Spinal cord (tissue), 10 donors: ENCODE measurements around the gene SLC50A1. TPM values are rescaled to one million over a fixed set of nuclear protein-coding genes. Genes with fewer than 3 reads are reported as not detected.

Source experiments
- DNase-seq, 6 donors: peaks; one replicate each; pipeline versions ENCODE4 v3.0.0 to v3.0.0-alpha.2; 2013 to 2015; ENCODE audit warnings: low spot score in 6 of 6, low read depth in 4 of 6
- H3K27ac ChIP-seq: one replicate; pipeline ENCODE4 v1.5.1; 2013; ENCODE audit warnings: low read depth, low read length, control low read depth
- H3K27me3 ChIP-seq: one replicate; pipeline ENCODE4 v1.6.1; 2013; ENCODE audit warnings: low read length; ENCODE audit not compliant: control insufficient read depth, insufficient read depth
- H3K36me3 ChIP-seq: one replicate; pipeline ENCODE4 v1.6.1; 2013; ENCODE audit warnings: low read length; ENCODE audit not compliant: control insufficient read depth, insufficient read depth
- H3K4me1 ChIP-seq: one replicate; pipeline ENCODE4 v1.6.1; 2013; ENCODE audit warnings: low read length; ENCODE audit not compliant: control insufficient read depth, insufficient read depth
- H3K4me3 ChIP-seq: one replicate; pipeline ENCODE4 v1.5.1; 2013; ENCODE audit warnings: low read depth, low read length, control low read depth
- H3K9me3 ChIP-seq: one replicate; pipeline ENCODE4 v1.6.1; 2013; ENCODE audit warnings: low read length; ENCODE audit not compliant: control insufficient read depth, insufficient read depth
- WGBS: methylation state at CpG from one replicate; pipeline ENCODE4 v1.1.5; 2013; ENCODE audit warnings: missing lambda C conversion rate; ENCODE audit not compliant: insufficient coverage; 5-methylcytosine and 5-hydroxymethylcytosine counted together
- polyA plus RNA-seq, 2 donors: library from polyadenylated mRNA; unstranded; fragments of 120-200 nt; gene quantifications; one replicate each; pipeline ENCODE4 v1.2.1, GENCODE V29; 2013; ENCODE audit not compliant: insufficient read length in 2 of 2
- total RNA-seq, 2 donors: library from RNA; depleted of rRNA in 1 of 2; stranded (reverse); fragments of 120-200 nt in 1 of 2; fragments of >200 nt in 1 of 2; gene quantifications; one replicate each; pipeline versions ENCODE4 v1.2.3 to v1.2.4, GENCODE V29; 2013 to 2014
- donor health status: healthy.

SLC50A1 gene
- total and polyA plus RNA-seq, 4 donors, result 12.1 to 35.8 (median 22.6) TPM

- peaks cover 44% of the 10 kb centered on the region for H3K36me3 ChIP-seq
- WGBS, result under 1% methylated on average over 30 of the region's 38 CpGs
- peak within 1 kb of the TSS; percentile 95 for H3K4me3 ChIP-seq
- H3K9me3 ChIP-seq, result no peaks in the 10 kb centered on the region
- peak within 1 kb of the TSS; percentile 90 for H3K27ac ChIP-seq
- no peaks in the 10 kb centered on the region for H3K27me3 ChIP-seq
- peaks cover 54% of the 10 kb centered on the region for H3K4me1 ChIP-seq
- DNase-seq, result peak in 4 of 6 donors; percentile 60 to 97 (median 79)
These were observed 38.0 kb downstream of the SLC50A1 start, which contains the start of gene TRIM46 for GRCh38 chr1:155173478-155174323. TSS of gene TRIM46 (plus strand) at chr1:155173849. CDS start at chr1:155173967, 118 bp downstream.

GRCh38 chr1:155174324-155175280 is 39.0 kb downstream of the SLC50A1 start:
- WGBS, result 4% methylated on average over 24 of the region's 35 CpGs
- peak in 4 of 6 donors; percentile 62 to 97 (median 77) for DNase-seq

GRCh38 chr1:155175281-155175926 is 39.8 kb downstream of the SLC50A1 start:
- no peaks in the 10 kb centered on the region for H3K9me3 ChIP-seq
- H3K36me3 ChIP-seq, result peaks cover 50% of the 10 kb centered on the region
- WGBS, result 88% methylated on average over 4 of the region's 12 CpGs
- H3K27ac ChIP-seq, result peak overlapping the region; percentile 90
- H3K27me3 ChIP-seq, result no peaks in the 10 kb centered on the region
- peak overlapping the region; percentile 95 for H3K4me3 ChIP-seq
- no peak for DNase-seq
- peaks cover 54% of the 10 kb centered on the region for H3K4me1 ChIP-seq

More at GRCh38 chr1:155174324-155175280, 39.0 kb downstream of the SLC50A1 start:
- Histone ChIP-seq H3K36me3 (peaks cover 50% of the 10 kb centered on the region), H3K9me3 (no peaks in the 10 kb centered on the region), H3K4me1 (peaks cover 54% of the 10 kb centered on the region), H3K27ac (peak overlapping the region; percentile 90), H3K4me3 (peak overlapping the region; percentile 95), H3K27me3 (no peaks in the 10 kb centered on the region)

- 75% methylated on average over 7 of the region's 9 CpGs for WGBS
- no peak overlapping the region for H3K27ac ChIP-seq
- DNase-seq, result no peak
These were observed 40.3 kb downstream of the SLC50A1 start for GRCh38 chr1:155175927-155176371.

GRCh38 chr1:155176544-155177071 is 41.0 kb downstream of the SLC50A1 start:
- whole genome bisulfite sequencing, result 69% methylated on average over 7 of the region's 8 CpGs
- H3K4me3 ChIP-seq, result no peak overlapping the region

More at GRCh38 chr1:155175927-155176371, 40.3 kb downstream of the SLC50A1 start:
- Histone ChIP-seq H3K36me3 (peaks cover 52% of the 10 kb centered on the region), H3K9me3 (no peaks in the 10 kb centered on the region), H3K4me3 (no peak overlapping the region), H3K4me1 (peaks cover 54% of the 10 kb centered on the region), H3K27me3 (no peaks in the 10 kb centered on the region)

GRCh38 chr1:155177192-155177917 is 41.7 kb downstream of the SLC50A1 start:
- Histone ChIP-seq H3K4me3 (no peak overlapping the region), H3K27ac (no peak overlapping the region)
- WGBS, result 73% methylated on average over 9 of the region's 11 CpGs

More at GRCh38 chr1:155176544-155177071, 41.0 kb downstream of the SLC50A1 start:
- Histone ChIP-seq H3K36me3 (peaks cover 58% of the 10 kb centered on the region), H3K27ac (no peak overlapping the region), H3K9me3 (no peaks in the 10 kb centered on the region), H3K4me1 (peaks cover 49% of the 10 kb centered on the region), H3K27me3 (no peaks in the 10 kb centered on the region)
- DNase-seq, result peak in 4 of 6 donors; percentile 66 to 93 (median 82)

GRCh38 chr1:155177918-155178281 is 42.2 kb downstream of the SLC50A1 start:
- Histone ChIP-seq H3K4me1 (peaks cover 40% of the 10 kb centered on the region), H3K4me3 (no peak overlapping the region), H3K9me3 (no peaks in the 10 kb centered on the region), H3K27ac (no peak overlapping the region), H3K27me3 (no peaks in the 10 kb centered on the region), H3K36me3 (peaks cover 71% of the 10 kb centered on the region)
- no peak for DNase-seq
- WGBS, result 96% methylated on average over 9 of the region's 9 CpGs

More at GRCh38 chr1:155177192-155177917, 41.7 kb downstream of the SLC50A1 start:
- no peak for DNase-seq
- no peaks in the 10 kb centered on the region for H3K9me3 ChIP-seq
- no peaks in the 10 kb centered on the region for H3K27me3 ChIP-seq
- peaks cover 44% of the 10 kb centered on the region for H3K4me1 ChIP-seq
- H3K36me3 ChIP-seq, result peaks cover 66% of the 10 kb centered on the region

- Histone ChIP-seq H3K27me3 (no peaks in the 10 kb centered on the region), H3K27ac (no peak overlapping the region), H3K4me3 (no peak overlapping the region), H3K9me3 (no peaks in the 10 kb centered on the region), H3K4me1 (peaks cover 36% of the 10 kb centered on the region), H3K36me3 (peaks cover 77% of the 10 kb centered on the region)
- peak in 1 of 6 donors; percentile 5 for DNase-seq
- 86% methylated on average over 30 of the region's 30 CpGs for WGBS
These were observed 42.9 kb downstream of the SLC50A1 start for GRCh38 chr1:155178441-155179111.
